Measurements from ENCODE around the gene CEP97.

DNA sequence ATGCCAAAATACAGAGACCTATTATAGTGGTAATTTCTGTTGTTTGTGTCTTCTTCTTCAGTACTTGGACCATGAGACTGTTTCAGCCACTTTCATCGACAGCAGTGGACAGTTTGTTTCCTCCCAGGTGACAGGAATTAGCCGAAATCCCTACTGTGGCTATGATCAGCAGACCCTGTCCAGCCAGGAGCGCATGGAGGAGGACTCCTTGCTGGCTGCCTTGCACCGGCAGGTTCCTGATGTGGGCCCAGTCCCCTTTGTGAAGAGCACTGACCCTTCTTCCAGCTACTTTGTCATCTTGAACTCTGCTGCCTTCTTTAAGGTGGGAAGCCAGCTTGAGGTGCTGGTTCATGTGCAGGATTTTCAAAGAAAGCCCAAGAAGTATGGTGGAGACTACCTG, 76.8 kb downstream of the CEP97 start:
- no peak for TF ChIP-seq EZH2 (IDR thresholded peaks at IDR 0.05)
- TF ChIP-seq POLR2AphosphoS5 (IDR thresholded peaks at IDR 0.05; ENCODE audit: borderline replicate concordance, low read depth, low read length) = no peak
- no peak for TF ChIP-seq FOXP2 (optimal IDR thresholded peaks at IDR 0.05; ENCODE audit: control extremely low read depth, extremely low read length, insufficient read depth)

Measured in SK-N-MC (cell line).